Calu3 (cell line): ENCODE results near the gene NPAS3. TPM values are rescaled to one million over a fixed set of nuclear protein-coding genes. Genes with fewer than 3 reads are reported as not detected.

Experiments used
- BruUV-seq: library from RNA; stranded (reverse); fragments of 400-500 nt; replicated peaks from 2 replicates; lab custom pipeline; 2021; lab: Mats Ljungman, UMichigan
- CTCF ChIA-PET: fragments of 300-600 bp; sonication (Branson Sonifier 250); formaldehyde crosslinking; loops from one replicate; lab custom pipeline; 2022; ENCODE audit warnings: antibody characterized with exemption; lab: Charles Lee
- DNase-seq: peaks from one replicate; pipeline ENCODE4 v3.0.0; 2022
- H3K27ac Mint-ChIP-seq: one replicate; pipeline ENCODE4 v1.8.0; 2022; ENCODE audit warnings: mixed read lengths; ENCODE audit not compliant: unreplicated experiment
- H3K27me3 Mint-ChIP-seq: one replicate; pipeline ENCODE4 v1.8.0; 2022; ENCODE audit warnings: mixed read lengths; ENCODE audit not compliant: unreplicated experiment
- H3K36me3 Mint-ChIP-seq: one replicate; pipeline ENCODE4 v1.8.0; 2022; ENCODE audit warnings: mild to moderate bottlenecking, moderate library complexity, mixed read lengths; ENCODE audit not compliant: insufficient read depth, unreplicated experiment
- H3K4me1 Mint-ChIP-seq: one replicate; pipeline ENCODE4 v1.8.0; 2022; ENCODE audit warnings: mild to moderate bottlenecking, low read depth, mixed read lengths; ENCODE audit not compliant: unreplicated experiment
- H3K4me3 Mint-ChIP-seq: one replicate; pipeline ENCODE4 v1.8.0; 2022; ENCODE audit warnings: mild to moderate bottlenecking, low read depth, moderate library complexity, mixed read lengths; ENCODE audit not compliant: unreplicated experiment
- H3K9me3 Mint-ChIP-seq: one replicate; pipeline ENCODE4 v1.8.0; 2022; ENCODE audit warnings: low read depth, mixed read lengths; ENCODE audit not compliant: unreplicated experiment
- intact Hi-C: fragments of 100-400 bp; cut with micrococcal nuclease; formaldehyde crosslinking; loops from one replicate; pipeline ENCODE4 v1.10.0; 2022; ENCODE audit not compliant: unreplicated experiment
- total RNA-seq: library from RNA; stranded (reverse); gene quantifications from 2 replicates; pipeline ENCODE4 v1.2.3, GENCODE V29; 2022
- TF ChIP-seq, protein P1 (sequence below): fragments of 200-600 bp; IDR thresholded peaks from one replicate; pipeline ENCODE4 v1.8.0; 2022; ENCODE audit warnings: antibody characterized with exemption; ENCODE audit not compliant: unreplicated experiment

The NPAS3 gene
- total RNA-seq, 1 experiment from 2014 or later: not detected

DNA sequence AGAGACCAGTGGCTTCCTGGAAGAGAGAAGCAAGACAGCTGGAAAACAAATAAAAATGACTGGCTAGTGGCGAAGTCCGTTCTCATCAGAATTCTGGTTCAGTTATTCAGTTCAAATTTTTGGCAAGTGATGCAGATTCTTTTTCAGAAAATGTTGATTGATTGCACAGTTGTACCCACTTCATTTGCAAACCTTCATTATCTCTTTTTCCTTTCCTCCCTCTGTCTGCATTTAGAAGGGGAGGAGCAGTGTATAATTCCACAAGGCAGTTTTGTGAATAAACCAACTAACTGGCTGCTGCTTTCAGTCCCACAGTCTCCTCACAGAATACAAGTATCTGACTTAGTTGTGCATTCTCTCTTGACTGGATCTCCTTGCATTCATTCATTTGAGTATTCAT is 417.5 kb downstream of the NPAS3 start:
- BruUV-seq: no TSS peak
- intact Hi-C loops: no loop called here

DNA sequence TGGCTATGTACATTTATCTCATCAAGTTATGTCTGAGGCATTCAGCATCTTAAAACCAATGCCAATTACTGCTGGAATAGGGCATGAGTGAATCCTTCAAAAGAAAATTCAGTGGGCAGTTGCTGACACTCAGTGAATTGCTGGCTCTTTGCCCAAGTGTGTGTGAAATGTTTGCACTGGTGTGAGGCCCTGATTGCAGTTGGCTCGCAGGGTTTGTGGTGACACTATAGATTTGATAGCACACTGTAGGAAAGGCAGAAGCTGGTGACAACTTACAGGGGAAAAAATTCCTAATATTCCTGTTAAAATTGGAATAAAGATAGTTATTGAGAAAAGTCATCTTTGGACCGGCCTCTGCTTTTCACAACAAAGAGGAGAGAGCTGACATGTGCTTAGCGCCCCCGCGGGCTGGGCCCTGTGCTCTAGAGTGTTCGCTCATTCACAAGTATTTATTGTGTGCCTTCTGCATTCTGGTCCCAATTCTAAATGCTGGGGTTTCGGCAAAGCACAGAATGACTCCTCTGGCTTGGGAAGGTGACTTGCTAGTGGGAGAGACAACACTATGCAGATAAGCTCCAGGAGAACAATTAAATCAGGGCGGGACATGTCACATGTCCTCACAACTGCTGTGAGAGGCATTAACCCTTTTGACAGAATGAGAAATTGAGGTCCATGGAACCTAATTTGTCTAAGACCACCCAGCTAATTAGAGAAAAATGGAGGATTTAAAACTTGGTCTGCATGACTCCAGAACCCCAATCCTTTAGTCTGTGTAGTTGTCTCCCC is 418.7 kb downstream of the NPAS3 start:
- Mint-ChIP-seq H3K36me3 (no peaks in the 10 kb centered on the region), H3K9me3 (no peaks in the 10 kb centered on the region), H3K27ac (no peak overlapping the region), H3K4me3 (no peak overlapping the region), H3K4me1 (no peaks in the 10 kb centered on the region), H3K27me3 (peaks cover 29% of the 10 kb centered on the region)
- BruUV-seq: no TSS peak
- CTCF ChIA-PET: interaction anchor here (0.7 kb wide), 1 partner anchor 578 kb away, joined by 3 read pairs; no protein-coding TSS in a partner anchor
- no peak for DNase-seq
- TF ChIP-seq, protein P1, sequence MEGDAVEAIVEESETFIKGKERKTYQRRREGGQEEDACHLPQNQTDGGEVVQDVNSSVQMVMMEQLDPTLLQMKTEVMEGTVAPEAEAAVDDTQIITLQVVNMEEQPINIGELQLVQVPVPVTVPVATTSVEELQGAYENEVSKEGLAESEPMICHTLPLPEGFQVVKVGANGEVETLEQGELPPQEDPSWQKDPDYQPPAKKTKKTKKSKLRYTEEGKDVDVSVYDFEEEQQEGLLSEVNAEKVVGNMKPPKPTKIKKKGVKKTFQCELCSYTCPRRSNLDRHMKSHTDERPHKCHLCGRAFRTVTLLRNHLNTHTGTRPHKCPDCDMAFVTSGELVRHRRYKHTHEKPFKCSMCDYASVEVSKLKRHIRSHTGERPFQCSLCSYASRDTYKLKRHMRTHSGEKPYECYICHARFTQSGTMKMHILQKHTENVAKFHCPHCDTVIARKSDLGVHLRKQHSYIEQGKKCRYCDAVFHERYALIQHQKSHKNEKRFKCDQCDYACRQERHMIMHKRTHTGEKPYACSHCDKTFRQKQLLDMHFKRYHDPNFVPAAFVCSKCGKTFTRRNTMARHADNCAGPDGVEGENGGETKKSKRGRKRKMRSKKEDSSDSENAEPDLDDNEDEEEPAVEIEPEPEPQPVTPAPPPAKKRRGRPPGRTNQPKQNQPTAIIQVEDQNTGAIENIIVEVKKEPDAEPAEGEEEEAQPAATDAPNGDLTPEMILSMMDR: no peak
- intact Hi-C loops: no loop called here

More for the DNA sequence above, 417.5 kb downstream of the NPAS3 start:
- H3K4me3 Mint-ChIP-seq: no peak overlapping the region
- H3K9me3 Mint-ChIP-seq: no peaks in the 10 kb centered on the region
- TF ChIP-seq, protein P1: no peak
- H3K27ac Mint-ChIP-seq: no peak overlapping the region
- DNase-seq: no peak
- CTCF ChIA-PET: no interaction called here
- peaks cover 29% of the 10 kb centered on the region for H3K27me3 Mint-ChIP-seq
- no peaks in the 10 kb centered on the region for H3K4me1 Mint-ChIP-seq
- H3K36me3 Mint-ChIP-seq: no peaks in the 10 kb centered on the region

DNA sequence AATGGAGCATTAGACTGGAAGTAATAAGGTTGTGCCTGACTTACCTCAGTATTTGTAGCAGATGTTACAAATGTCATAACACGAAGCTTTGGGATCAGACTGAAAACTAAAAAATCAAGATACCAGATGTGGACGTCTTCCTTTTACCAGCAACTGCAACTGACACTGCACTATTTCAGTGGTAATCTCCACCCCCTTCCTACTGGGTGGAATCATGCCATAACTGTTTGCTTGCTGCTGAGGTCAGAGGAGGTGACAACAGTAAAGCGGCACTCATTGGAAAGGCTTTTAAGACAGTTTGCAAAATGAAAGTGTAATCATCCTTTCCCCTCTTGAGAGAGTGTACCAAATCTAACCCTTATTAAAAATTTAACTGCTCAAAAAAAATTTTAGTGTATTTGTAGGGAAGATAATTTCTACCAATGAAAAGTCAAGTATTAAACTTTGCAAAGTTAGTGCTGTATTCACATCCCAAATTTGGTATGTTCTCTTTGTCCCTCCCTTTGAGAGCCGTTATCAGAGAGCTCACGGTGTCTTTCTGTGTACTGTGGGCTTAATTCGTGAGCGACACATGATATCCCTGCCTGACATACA is 420.7 kb downstream of the NPAS3 start:
- Mint-ChIP-seq H3K4me3 (no peak overlapping the region), H3K36me3 (no peaks in the 10 kb centered on the region), H3K27me3 (peaks cover 20% of the 10 kb centered on the region), H3K4me1 (no peaks in the 10 kb centered on the region), H3K27ac (no peak overlapping the region), H3K9me3 (no peaks in the 10 kb centered on the region)
- CTCF ChIA-PET: no interaction called here
- DNase-seq: no peak
- no TSS peak for BruUV-seq
- TF ChIP-seq, protein P1: no peak
- intact Hi-C loops: no loop called here

GRCh38 chr14:33362934-33363333 is 424.3 kb downstream of the NPAS3 start:
- intact Hi-C loops: no loop called here
- DNase-seq: no peak
- no peaks in the 10 kb centered on the region for H3K4me1 Mint-ChIP-seq
- H3K4me3 Mint-ChIP-seq: no peak overlapping the region
- TF ChIP-seq, protein P1: no peak
- H3K9me3 Mint-ChIP-seq: no peaks in the 10 kb centered on the region
- BruUV-seq: no TSS peak
- H3K27ac Mint-ChIP-seq: no peak overlapping the region
- peaks cover 9% of the 10 kb centered on the region for H3K27me3 Mint-ChIP-seq
- no peaks in the 10 kb centered on the region for H3K36me3 Mint-ChIP-seq
- CTCF ChIA-PET: no interaction called here
